K562 (cell line): Measurements from ENCODE around the gene SMG7.

Experiments used
- E4F1 ChIP-seq: fragments of 250-450 bp; sonication (Bioruptor Pico); IDR thresholded peaks from 2 replicates; pipeline ENCODE4 v1.5.0; 2021; ENCODE audit warnings: mild to moderate bottlenecking, borderline replicate concordance
- EZH2 ChIP-seq: IDR thresholded peaks from 2 replicates; pipeline ENCODE4 v1.6.1; 2012; ENCODE audit warnings: low read depth, mild to moderate bottlenecking, inconsistent platforms, low read length, borderline replicate concordance
- JUN ChIP-seq, 2 experiments: sonication (generic) in 1 of 2; formaldehyde crosslinking in 1 of 2; IDR thresholded peaks; 2 replicates each; pipeline versions ENCODE4 v1.6.1 to v1.8.0; 2012 to 2022; ENCODE audit warnings: borderline replicate concordance in 2 of 2, mild to moderate bottlenecking in 2 of 2, improper control_type of control experiment in 1 of 2, low read depth in 1 of 2, low read length in 1 of 2, missing genetic modification reagents in 1 of 2
- MYNN ChIP-seq, 2 experiments: sonication (generic); formaldehyde crosslinking in 1 of 2; IDR thresholded peaks; 2 replicates each; pipeline versions ENCODE4 v1.5.0 to v1.6.1; 2016 to 2020; ENCODE audit warnings: antibody characterized with exemption in 1 of 2, missing genetic modification reagents in 1 of 2
- POLR2A ChIP-seq: fragments of 450-650 bp; conservative IDR thresholded peaks from 2 replicates; pipeline ENCODE4 v1.6.1; 2016
- SPI1 ChIP-seq: IDR thresholded peaks from 2 replicates; pipeline ENCODE4 v1.6.1; 2011; ENCODE audit warnings: low read depth, low read length, control low read depth, borderline replicate concordance
- YY1 ChIP-seq, 3 experiments: IDR thresholded peaks; 2 replicates each; pipeline ENCODE4 v1.6.1; 2011; ENCODE audit warnings: low read length in 2 of 3, mild to moderate bottlenecking in 2 of 3, moderate library complexity in 2 of 3, borderline replicate concordance in 1 of 3, control low read depth in 1 of 3, low read depth in 1 of 3; ENCODE audit not compliant: insufficient read depth in 3 of 3, insufficient replicate concordance in 2 of 3, control insufficient read depth in 1 of 3, insufficient read length in 1 of 3; ENCODE audit errors: extremely low read depth in 1 of 3
- ZBTB49 ChIP-seq: sonication (generic); formaldehyde crosslinking; IDR thresholded peaks from 2 replicates; pipeline ENCODE4 v1.8.0; 2022; ENCODE audit warnings: missing genetic modification reagents, mild to moderate bottlenecking, borderline replicate concordance
- ZFP36 ChIP-seq: fragments of 150-350 bp; IDR thresholded peaks from 2 replicates; pipeline ENCODE4 v1.6.1; 2018; ENCODE audit warnings: low read length, low read depth; ENCODE audit not compliant: partially characterized antibody
- ZNF274 ChIP-seq: IDR thresholded peaks from 2 replicates; pipeline ENCODE4 v1.6.1; 2011; ENCODE audit warnings: low read depth, mild to moderate bottlenecking, low read length, moderate library complexity, borderline replicate concordance
- TF ChIP-seq, protein P1 (sequence below): fragments of 250-450 bp; sonication (Bioruptor Pico); IDR thresholded peaks from 2 replicates; pipeline ENCODE4 v1.8.0; 2022; ENCODE audit warnings: moderate library complexity, mild to moderate bottlenecking, inconsistent platforms
- TF ChIP-seq, protein P2 (sequence below), 3 experiments: IDR thresholded peaks in 2 of 3; conservative IDR thresholded peaks in 1 of 3; 2 replicates each; pipeline ENCODE4 v1.5.1; 2011 to 2012; ENCODE audit warnings: low read length in 3 of 3, mild to moderate bottlenecking in 3 of 3, control low read depth in 2 of 3, improper control_type of control experiment in 1 of 3, inconsistent platforms in 1 of 3, low read depth in 1 of 3, mixed read lengths in 1 of 3, moderate library complexity in 1 of 3; ENCODE audit not compliant: insufficient read depth in 2 of 3
- TF ChIP-seq, protein P3 (sequence below), 2 experiments: fragments of 450-650 bp in 1 of 2; IDR thresholded peaks; 2 replicates each; pipeline ENCODE4 v1.6.1; 2011 to 2017; ENCODE audit warnings: low read depth in 2 of 2, antibody characterized with exemption in 1 of 2, borderline replicate concordance in 1 of 2, low read length in 1 of 2, mild to moderate bottlenecking in 1 of 2, mixed read lengths in 1 of 2; ENCODE audit not compliant: control insufficient read depth in 1 of 2

DNA sequence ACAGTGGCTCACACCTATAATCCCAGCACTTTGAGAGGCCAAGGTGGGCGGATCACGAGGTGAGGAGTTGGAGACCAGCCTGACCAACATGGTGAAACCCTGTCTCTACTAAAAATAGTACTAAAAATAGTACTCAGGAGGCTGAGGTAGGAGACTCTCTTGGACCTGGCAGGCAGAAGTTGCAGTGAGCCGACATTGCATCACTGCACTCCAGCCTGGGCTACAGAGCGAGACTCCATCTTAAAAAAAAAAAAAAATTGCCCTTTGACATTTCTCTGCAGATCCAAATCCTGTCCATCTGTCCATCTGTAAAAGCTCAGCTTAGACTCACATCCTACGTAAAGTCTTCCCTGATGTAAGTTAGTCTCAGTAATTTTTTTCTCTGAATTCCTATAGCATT lies 124.2 kb downstream of the SMG7 start:
- TF ChIP-seq SPI1, result no peak
- no peak for TF ChIP-seq POLR2A
- TF ChIP-seq E4F1, result no peak
- TF ChIP-seq, protein P1, sequence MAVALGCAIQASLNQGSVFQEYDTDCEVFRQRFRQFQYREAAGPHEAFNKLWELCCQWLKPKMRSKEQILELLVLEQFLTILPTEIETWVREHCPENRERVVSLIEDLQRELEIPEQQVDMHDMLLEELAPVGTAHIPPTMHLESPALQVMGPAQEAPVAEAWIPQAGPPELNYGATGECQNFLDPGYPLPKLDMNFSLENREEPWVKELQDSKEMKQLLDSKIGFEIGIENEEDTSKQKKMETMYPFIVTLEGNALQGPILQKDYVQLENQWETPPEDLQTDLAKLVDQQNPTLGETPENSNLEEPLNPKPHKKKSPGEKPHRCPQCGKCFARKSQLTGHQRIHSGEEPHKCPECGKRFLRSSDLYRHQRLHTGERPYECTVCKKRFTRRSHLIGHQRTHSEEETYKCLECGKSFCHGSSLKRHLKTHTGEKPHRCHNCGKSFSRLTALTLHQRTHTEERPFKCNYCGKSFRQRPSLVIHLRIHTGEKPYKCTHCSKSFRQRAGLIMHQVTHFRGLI (CRISPR knock-in tag), result no peak
- no peak for TF ChIP-seq ZNF274
- TF ChIP-seq JUN (IDR thresholded peaks at IDR 0.05; ENCODE audit: borderline replicate concordance, low read depth, low read length), result no peak
- no peak for TF ChIP-seq JUN (CRISPR knock-in tag; IDR thresholded peaks at IDR 0.05; ENCODE audit: borderline replicate concordance)
- TF ChIP-seq, protein P2, sequence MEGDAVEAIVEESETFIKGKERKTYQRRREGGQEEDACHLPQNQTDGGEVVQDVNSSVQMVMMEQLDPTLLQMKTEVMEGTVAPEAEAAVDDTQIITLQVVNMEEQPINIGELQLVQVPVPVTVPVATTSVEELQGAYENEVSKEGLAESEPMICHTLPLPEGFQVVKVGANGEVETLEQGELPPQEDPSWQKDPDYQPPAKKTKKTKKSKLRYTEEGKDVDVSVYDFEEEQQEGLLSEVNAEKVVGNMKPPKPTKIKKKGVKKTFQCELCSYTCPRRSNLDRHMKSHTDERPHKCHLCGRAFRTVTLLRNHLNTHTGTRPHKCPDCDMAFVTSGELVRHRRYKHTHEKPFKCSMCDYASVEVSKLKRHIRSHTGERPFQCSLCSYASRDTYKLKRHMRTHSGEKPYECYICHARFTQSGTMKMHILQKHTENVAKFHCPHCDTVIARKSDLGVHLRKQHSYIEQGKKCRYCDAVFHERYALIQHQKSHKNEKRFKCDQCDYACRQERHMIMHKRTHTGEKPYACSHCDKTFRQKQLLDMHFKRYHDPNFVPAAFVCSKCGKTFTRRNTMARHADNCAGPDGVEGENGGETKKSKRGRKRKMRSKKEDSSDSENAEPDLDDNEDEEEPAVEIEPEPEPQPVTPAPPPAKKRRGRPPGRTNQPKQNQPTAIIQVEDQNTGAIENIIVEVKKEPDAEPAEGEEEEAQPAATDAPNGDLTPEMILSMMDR (IDR thresholded peaks at IDR 0.05 in 2 of 3, conservative IDR thresholded peaks at IDR 0.05 in 1 of 3; ENCODE audit: insufficient read depth in 2 of 3, low read depth in 1 of 3, low read length in 3 of 3), result no peak
- no peak for TF ChIP-seq ZBTB49 (CRISPR knock-in tag)
- TF ChIP-seq, protein P3, sequence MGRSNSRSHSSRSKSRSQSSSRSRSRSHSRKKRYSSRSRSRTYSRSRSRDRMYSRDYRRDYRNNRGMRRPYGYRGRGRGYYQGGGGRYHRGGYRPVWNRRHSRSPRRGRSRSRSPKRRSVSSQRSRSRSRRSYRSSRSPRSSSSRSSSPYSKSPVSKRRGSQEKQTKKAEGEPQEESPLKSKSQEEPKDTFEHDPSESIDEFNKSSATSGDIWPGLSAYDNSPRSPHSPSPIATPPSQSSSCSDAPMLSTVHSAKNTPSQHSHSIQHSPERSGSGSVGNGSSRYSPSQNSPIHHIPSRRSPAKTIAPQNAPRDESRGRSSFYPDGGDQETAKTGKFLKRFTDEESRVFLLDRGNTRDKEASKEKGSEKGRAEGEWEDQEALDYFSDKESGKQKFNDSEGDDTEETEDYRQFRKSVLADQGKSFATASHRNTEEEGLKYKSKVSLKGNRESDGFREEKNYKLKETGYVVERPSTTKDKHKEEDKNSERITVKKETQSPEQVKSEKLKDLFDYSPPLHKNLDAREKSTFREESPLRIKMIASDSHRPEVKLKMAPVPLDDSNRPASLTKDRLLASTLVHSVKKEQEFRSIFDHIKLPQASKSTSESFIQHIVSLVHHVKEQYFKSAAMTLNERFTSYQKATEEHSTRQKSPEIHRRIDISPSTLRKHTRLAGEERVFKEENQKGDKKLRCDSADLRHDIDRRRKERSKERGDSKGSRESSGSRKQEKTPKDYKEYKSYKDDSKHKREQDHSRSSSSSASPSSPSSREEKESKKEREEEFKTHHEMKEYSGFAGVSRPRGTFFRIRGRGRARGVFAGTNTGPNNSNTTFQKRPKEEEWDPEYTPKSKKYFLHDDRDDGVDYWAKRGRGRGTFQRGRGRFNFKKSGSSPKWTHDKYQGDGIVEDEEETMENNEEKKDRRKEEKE (IDR thresholded peaks at IDR 0.05; ENCODE audit: borderline replicate concordance in 1 of 2, control insufficient read depth in 1 of 2, low read depth in 2 of 2, low read length in 1 of 2), result no peak
- no peak for TF ChIP-seq YY1 (IDR thresholded peaks at IDR 0.05; ENCODE audit: borderline replicate concordance in 1 of 3, control insufficient read depth in 1 of 3, extremely low read depth in 1 of 3, insufficient read depth in 3 of 3, insufficient read length in 1 of 3, insufficient replicate concordance in 2 of 3, low read depth in 1 of 3, low read length in 2 of 3)
- no peak for TF ChIP-seq EZH2
- no peak for TF ChIP-seq ZFP36
- TF ChIP-seq MYNN (IDR thresholded peaks at IDR 0.05), result no peak
- no peak for TF ChIP-seq MYNN (CRISPR knock-in tag; IDR thresholded peaks at IDR 0.05)
